CD14-positive monocyte (primary cell): ENCODE measurements around the gene PLA2G4B. TPM values are rescaled to one million over a fixed set of nuclear protein-coding genes. Genes with fewer than 3 reads are reported as not detected.

Experiments
- DNase-seq, 3 donors: peaks; one replicate each; pipeline ENCODE4 v3.0.0-alpha.2; 2011 to 2022
- H2AFZ ChIP-seq: 2 replicates; pipeline ENCODE4 v1.6.0; 2012; ENCODE audit warnings: mild to moderate bottlenecking, low read depth, low read length, inconsistent platforms; ENCODE audit not compliant: insufficient read depth, poor library complexity, severe bottlenecking
- H3K27ac ChIP-seq, 2 donors: 1 replicate in 1 of 2; 2 replicates in 1 of 2; pipeline ENCODE4 v1.5.1; 2012 to 2013; ENCODE audit warnings: low read length in 2 of 2, control low read depth in 1 of 2, inconsistent platforms in 1 of 2, low read depth in 1 of 2, mild to moderate bottlenecking in 1 of 2
- H3K27me3 ChIP-seq, 2 donors: one replicate each; pipeline versions ENCODE4 v1.6.0 to v1.6.1; 2011 to 2013; ENCODE audit warnings: low read length in 2 of 2; ENCODE audit not compliant: control insufficient read depth in 2 of 2, insufficient read depth in 2 of 2
- H3K36me3 ChIP-seq, 2 donors: replicated peaks in 1 of 2; 1 replicate in 1 of 2; 2 replicates in 1 of 2; pipeline versions ENCODE4 v1.5.1 to v1.6.1; 2012 to 2013; ENCODE audit warnings: low read length in 2 of 2, control low read depth in 1 of 2, inconsistent platforms in 1 of 2, mild to moderate bottlenecking in 1 of 2; ENCODE audit not compliant: insufficient read depth in 2 of 2, control insufficient read depth in 1 of 2
- H3K4me1 ChIP-seq, 2 donors: 1 replicate in 1 of 2; 2 replicates in 1 of 2; pipeline versions ENCODE4 v1.5.1 to v1.6.1; 2012 to 2013; ENCODE audit warnings: low read length in 2 of 2, control low read depth in 1 of 2, inconsistent platforms in 1 of 2, mild to moderate bottlenecking in 1 of 2, moderate library complexity in 1 of 2; ENCODE audit not compliant: insufficient read depth in 2 of 2, control insufficient read depth in 1 of 2
- H3K4me2 ChIP-seq: replicated peaks from 2 replicates; pipeline ENCODE3; 2012; ENCODE audit warnings: low read length, moderate library complexity, mild to moderate bottlenecking; ENCODE audit not compliant: poor library complexity, severe bottlenecking; ENCODE audit errors: extremely low read depth
- H3K4me3 ChIP-seq, 3 experiments: fragments of 200-600 bp in 1 of 3; sonication (generic) in 1 of 3; replicated peaks in 1 of 3; 1 replicate in 2 of 3; 2 replicates in 1 of 3; pipeline ENCODE4 v1.5.1; 2011 to 2013; ENCODE audit warnings: low read length in 3 of 3, mild to moderate bottlenecking in 3 of 3, control low read depth in 2 of 3, low read depth in 2 of 3, inconsistent platforms in 1 of 3, moderate library complexity in 1 of 3
- H3K79me2 ChIP-seq: 2 replicates; pipeline ENCODE4 v1.6.0; 2012; ENCODE audit warnings: mild to moderate bottlenecking, control low read depth, inconsistent platforms, low read length, moderate library complexity; ENCODE audit not compliant: insufficient read depth
- H3K9ac ChIP-seq: 2 replicates; pipeline ENCODE4 v1.6.0; 2017; ENCODE audit warnings: low read length, mild to moderate bottlenecking; ENCODE audit not compliant: insufficient read depth, poor library complexity, severe bottlenecking
- H3K9me3 ChIP-seq, 2 donors: replicated peaks in 1 of 2; 1 replicate in 1 of 2; 2 replicates in 1 of 2; pipeline versions ENCODE4 v1.5.1 to v1.6.1; 2012 to 2013; ENCODE audit warnings: low read length in 2 of 2, control low read depth in 1 of 2; ENCODE audit not compliant: control insufficient read depth in 1 of 2, insufficient read depth in 1 of 2
- H4K20me1 ChIP-seq: 2 replicates; pipeline ENCODE4 v1.6.0; 2012; ENCODE audit warnings: mild to moderate bottlenecking, low read length, control low read depth, moderate library complexity; ENCODE audit not compliant: insufficient read depth
- H3K27ac Mint-ChIP-seq, 7 donors: one replicate each; pipeline ENCODE4 v1.8.0; 2020; ENCODE audit warnings: mild to moderate bottlenecking in 7 of 7, mixed read lengths in 7 of 7, moderate library complexity in 6 of 7, inconsistent platforms in 2 of 7
- H3K27me3 Mint-ChIP-seq, 3 donors: one replicate each; pipeline ENCODE4 v1.8.0; 2021 to 2022; ENCODE audit warnings: low read depth in 3 of 3, mild to moderate bottlenecking in 3 of 3, mixed read lengths in 3 of 3, moderate library complexity in 3 of 3, inconsistent platforms in 1 of 3
- H3K36me3 Mint-ChIP-seq, 2 donors: one replicate each; pipeline ENCODE4 v1.8.0; 2020; ENCODE audit warnings: mixed read lengths in 2 of 2, inconsistent platforms in 1 of 2, mild to moderate bottlenecking in 1 of 2
- H3K4me1 Mint-ChIP-seq: one replicate; pipeline ENCODE4 v1.8.0; 2020; ENCODE audit warnings: mild to moderate bottlenecking, mixed read lengths
- H3K4me3 Mint-ChIP-seq, 2 donors: one replicate each; pipeline ENCODE4 v1.8.0; 2020; ENCODE audit warnings: mild to moderate bottlenecking in 2 of 2, mixed read lengths in 2 of 2, moderate library complexity in 1 of 2
- H3K9me3 Mint-ChIP-seq, 7 donors: one replicate each; pipeline ENCODE4 v1.8.0; 2020 to 2022; ENCODE audit warnings: mixed read lengths in 7 of 7, mild to moderate bottlenecking in 6 of 7, moderate library complexity in 6 of 7, inconsistent platforms in 2 of 7
- CTCF ChIP-seq: fragments of 200-600 bp; IDR thresholded peaks from one replicate; pipeline ENCODE4 v1.8.0; 2022; ENCODE audit warnings: antibody characterized with exemption, mild to moderate bottlenecking
- WGBS: methylation state at CpG from one replicate; pipeline ENCODE4 v1.1.5; 2013; ENCODE audit warnings: missing lambda C conversion rate; ENCODE audit not compliant: insufficient coverage; 5-methylcytosine and 5-hydroxymethylcytosine counted together
- intact Hi-C, 2 donors: fragments of 100-400 bp; cut with micrococcal nuclease; formaldehyde crosslinking; loops; one replicate each; pipeline versions ENCODE4 v1.15.0 to v1.15.1; 2023
- polyA plus RNA-seq, 3 donors: library from polyadenylated mRNA; depleted of rRNA in 1 of 3; unstranded in 2 of 3; stranded (reverse) in 1 of 3; fragments of 300-500 nt in 2 of 3; fragments of >200 nt in 1 of 3; fragmentation: Illumina TruSeq in 2 of 3; gene quantifications; 1 replicate in 2 of 3; 2 replicates in 1 of 3; pipeline ENCODE4 v1.2.3, GENCODE V29; 2012 to 2021

Gene PLA2G4B
- polyA plus RNA-seq, 3 donors, result 0.31 to 32.1 (median 1.6) TPM

DNA sequence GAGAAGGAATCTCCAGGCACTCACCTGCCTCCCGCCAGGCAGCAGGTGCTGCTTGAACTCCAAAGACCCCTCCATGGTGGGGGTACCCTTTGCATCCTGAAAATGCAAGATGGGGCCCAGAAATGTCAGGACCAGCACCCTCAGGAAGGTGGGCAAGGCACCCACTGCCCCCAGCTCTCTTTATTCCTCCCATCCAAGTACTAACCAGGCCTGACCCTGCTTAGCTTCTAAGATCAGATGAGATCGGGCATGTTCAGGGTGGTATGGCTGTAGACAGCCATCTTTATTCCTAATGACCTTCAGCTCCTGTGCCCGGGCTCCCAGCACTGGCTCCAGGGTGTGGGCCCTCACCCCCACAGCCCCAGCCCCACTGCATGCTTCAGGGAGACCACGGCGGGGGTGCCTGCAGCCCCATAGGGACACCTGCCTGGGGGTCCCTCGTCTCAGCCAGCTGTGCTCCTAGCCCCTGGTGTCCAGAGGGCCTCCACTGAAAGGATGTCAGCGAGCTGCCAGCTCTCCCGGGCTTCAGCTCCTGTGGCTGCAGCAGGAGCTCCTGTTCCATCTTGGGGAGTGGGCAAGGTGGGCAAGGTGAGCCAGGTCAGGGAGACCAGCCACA lies 13.2 kb downstream of the PLA2G4B start:
- no peak for TF ChIP-seq CTCF
- WGBS, result 83% methylated on average over 2 of the region's 8 CpGs

GRCh38 chr15:41852736-41853590 lies 14.3 kb downstream of the PLA2G4B start:
- no peak overlapping the region for H3K27ac ChIP-seq
- peaks cover 0 to 10% (median 8%) of the 10 kb centered on the region in 3 donors for H3K27me3 Mint-ChIP-seq
- no peaks in the 10 kb centered on the region for H3K27me3 ChIP-seq
- no peaks in the 10 kb centered on the region for H3K4me1 Mint-ChIP-seq
- peaks cover 10 to 11% of the 10 kb centered on the region in 2 donors for H3K36me3 ChIP-seq
- no peaks in the 10 kb centered on the region for H3K79me2 ChIP-seq
- peaks cover 13 to 14% of the 10 kb centered on the region in 2 donors for H3K36me3 Mint-ChIP-seq
- no peaks in the 10 kb centered on the region for H4K20me1 ChIP-seq
- no peak overlapping the region for H3K4me3 Mint-ChIP-seq
- H2AFZ ChIP-seq, result no peak overlapping the region
- DNase-seq, result no peak
- H3K9me3 Mint-ChIP-seq, result no peaks in the 10 kb centered on the region
- H3K4me3 ChIP-seq, result no peak overlapping the region
- WGBS, result 92% methylated on average over 9 of the region's 17 CpGs
- no peak overlapping the region for H3K9ac ChIP-seq
- H3K4me2 ChIP-seq, result no peak overlapping the region
- H3K9me3 ChIP-seq, result no peaks in the 10 kb centered on the region
- no peaks in the 10 kb centered on the region for H3K4me1 ChIP-seq
- intact Hi-C loops, result no loop called here
- peak overlapping the region in 2 of 7 donors; percentile 38 to 48 for H3K27ac Mint-ChIP-seq
- TF ChIP-seq CTCF, result no peak

More for the DNA sequence above, 13.2 kb downstream of the PLA2G4B start:
- peaks cover 24% of the 10 kb centered on the region in 2 donors for H3K36me3 Mint-ChIP-seq
- H3K36me3 ChIP-seq, result peaks cover 21 to 22% of the 10 kb centered on the region in 2 donors
- no peak for DNase-seq
- H3K27ac ChIP-seq, result no peak overlapping the region
- H3K27ac Mint-ChIP-seq, result no peak overlapping the region
- no peaks in the 10 kb centered on the region for H3K9me3 ChIP-seq
- H2AFZ ChIP-seq, result no peak overlapping the region
- H3K79me2 ChIP-seq, result no peaks in the 10 kb centered on the region
- no peaks in the 10 kb centered on the region for H3K27me3 ChIP-seq
- intact Hi-C loops, result no loop called here
- H3K27me3 Mint-ChIP-seq, result peaks cover 0 to 10% (median 10%) of the 10 kb centered on the region in 3 donors
- H3K4me1 ChIP-seq, result no peaks in the 10 kb centered on the region
- H3K4me2 ChIP-seq, result no peak overlapping the region
- no peak overlapping the region for H3K9ac ChIP-seq
- no peaks in the 10 kb centered on the region for H3K4me1 Mint-ChIP-seq
- no peaks in the 10 kb centered on the region for H3K9me3 Mint-ChIP-seq
- H3K4me3 Mint-ChIP-seq, result no peak overlapping the region
- H4K20me1 ChIP-seq, result no peaks in the 10 kb centered on the region
- H3K4me3 ChIP-seq, result no peak overlapping the region
